Activated CD8-positive, alpha-beta T cell treated with anti-CD3 and anti-CD28 coated beads, Interleukin-2, amount 10 ng/mL, durations not matched to agents 7 days and 5 days (primary cell): Measurements from ENCODE around the gene ZNF521. TPM values are rescaled to one million over a fixed set of nuclear protein-coding genes. Genes with fewer than 3 reads are reported as not detected.
"Not testable (repeated sequence)": the region's sequence is repeated elsewhere in the genome, so short reads cannot be mapped to it uniquely, and the experiment has no call there.

Experiments used
- ATAC-seq: fragments of 150-1000 bp; cut with Tn5 transposase; one replicate; pipeline ENCODE4 v1.10.0; 2021; ENCODE audit warnings: moderate library complexity
- CTCF ChIA-PET: fragments of 350-600 bp; sonication (Branson Sonifier 250); formaldehyde crosslinking; loops from one replicate; lab custom pipeline; 2021; ENCODE audit warnings: antibody characterized with exemption; lab: Charles Lee
- POLR2A ChIA-PET: fragments of 350-600 bp; sonication (Branson Sonifier 250); formaldehyde crosslinking; loops from one replicate; lab custom pipeline; 2021; ENCODE audit warnings: antibody characterized with exemption; lab: Charles Lee
- DNase-seq: peaks from one replicate; pipeline ENCODE4 v3.0.0-alpha.2; 2020
- H3K27ac Mint-ChIP-seq: one replicate; pipeline ENCODE4 v1.8.0; 2021; ENCODE audit warnings: mild to moderate bottlenecking, mixed read lengths
- H3K27me3 Mint-ChIP-seq: one replicate; pipeline ENCODE4 v1.8.0; 2021; ENCODE audit warnings: low read depth, mixed read lengths
- H3K36me3 Mint-ChIP-seq: one replicate; pipeline ENCODE4 v1.8.0; 2021; ENCODE audit warnings: low read depth, mixed read lengths
- H3K4me1 Mint-ChIP-seq: one replicate; pipeline ENCODE4 v1.8.0; 2021; ENCODE audit warnings: low read depth, mixed read lengths
- H3K4me3 Mint-ChIP-seq: one replicate; pipeline ENCODE4 v1.8.0; 2021; ENCODE audit warnings: mild to moderate bottlenecking, mixed read lengths
- H3K9me3 Mint-ChIP-seq: one replicate; pipeline ENCODE4 v1.8.0; 2022; ENCODE audit warnings: mixed read lengths; ENCODE audit not compliant: insufficient read depth
- total RNA-seq, 2 experiments: library from RNA; stranded (reverse); gene quantifications; one replicate each; pipeline ENCODE4 v1.2.3, GENCODE V29; 2021

The ZNF521 gene
- total RNA-seq, 2 experiments from 2014 or later, result not detected

- ATAC-seq (no peak), DNase-seq (no peak)
- Mint-ChIP-seq H3K4me3 (no peak overlapping the region), H3K9me3 (no peaks in the 10 kb centered on the region), H3K27ac (no peak overlapping the region), H3K27me3 (peaks cover 2% of the 10 kb centered on the region), H3K36me3 (no peaks in the 10 kb centered on the region), H3K4me1 (no peaks in the 10 kb centered on the region)
- POLR2A ChIA-PET, result no interaction called here
- CTCF ChIA-PET, result no interaction called here
Measured at GRCh38 chr18:25284281-25284680, 67.7 kb downstream of the ZNF521 start.

- no peaks in the 10 kb centered on the region for H3K36me3 Mint-ChIP-seq
- no peak overlapping the region for H3K4me3 Mint-ChIP-seq
- peaks cover 2% of the 10 kb centered on the region for H3K27me3 Mint-ChIP-seq
- POLR2A ChIA-PET, result no interaction called here
- ATAC-seq (no peak), DNase-seq (no peak)
- no peaks in the 10 kb centered on the region for H3K4me1 Mint-ChIP-seq
- H3K27ac Mint-ChIP-seq, result no peak overlapping the region
- no peaks in the 10 kb centered on the region for H3K9me3 Mint-ChIP-seq
- CTCF ChIA-PET, result no interaction called here
Measured at GRCh38 chr18:25283781-25284180, 68.2 kb downstream of the ZNF521 start.

- Mint-ChIP-seq H3K27me3 (peaks cover 2% of the 10 kb centered on the region), H3K4me1 (no peaks in the 10 kb centered on the region), H3K4me3 (no peak overlapping the region), H3K27ac (no peak overlapping the region), H3K9me3 (no peaks in the 10 kb centered on the region), H3K36me3 (no peaks in the 10 kb centered on the region)
- no peak for ATAC-seq
- no peak for DNase-seq
- ChIA-PET CTCF (no interaction called here), POLR2A (no interaction called here)
Measured at GRCh38 chr18:25282896-25283703, 68.9 kb downstream of the ZNF521 start.

- no peak for DNase-seq
- ATAC-seq, result no peak
- POLR2A ChIA-PET, result no interaction called here
- no peaks in the 10 kb centered on the region for H3K4me1 Mint-ChIP-seq
- H3K4me3 Mint-ChIP-seq, result no peak overlapping the region
- CTCF ChIA-PET, result no interaction called here
- H3K36me3 Mint-ChIP-seq, result no peaks in the 10 kb centered on the region
- no peaks in the 10 kb centered on the region for H3K9me3 Mint-ChIP-seq
- H3K27ac Mint-ChIP-seq, result no peak overlapping the region
- peaks cover 2% of the 10 kb centered on the region for H3K27me3 Mint-ChIP-seq
Measured at GRCh38 chr18:25282282-25282681, 69.7 kb downstream of the ZNF521 start.

GRCh38 chr18:25281556-25281955 is 70.4 kb downstream of the ZNF521 start:
- DNase-seq (no peak), ATAC-seq (no peak)
- Mint-ChIP-seq H3K4me1 (no peaks in the 10 kb centered on the region), H3K36me3 (no peaks in the 10 kb centered on the region), H3K4me3 (no peak overlapping the region), H3K27me3 (peaks cover 2% of the 10 kb centered on the region), H3K9me3 (no peaks in the 10 kb centered on the region), H3K27ac (no peak overlapping the region)
- ChIA-PET CTCF (interaction anchor here (0.9 kb wide), 1 partner anchor 10 kb away, joined by 3 read pairs; no protein-coding TSS in a partner anchor), POLR2A (no interaction called here)

GRCh38 chr18:25279961-25280360 is 72.0 kb downstream of the ZNF521 start:
- no peaks in the 10 kb centered on the region for H3K36me3 Mint-ChIP-seq
- peaks cover 2% of the 10 kb centered on the region for H3K27me3 Mint-ChIP-seq
- H3K4me3 Mint-ChIP-seq, result no peak overlapping the region
- DNase-seq (no peak), ATAC-seq (no peak)
- no peaks in the 10 kb centered on the region for H3K9me3 Mint-ChIP-seq
- CTCF ChIA-PET, result no interaction called here
- POLR2A ChIA-PET, result no interaction called here
- no peaks in the 10 kb centered on the region for H3K4me1 Mint-ChIP-seq
- H3K27ac Mint-ChIP-seq, result no peak overlapping the region

GRCh38 chr18:25279556-25279955 is 72.4 kb downstream of the ZNF521 start:
- DNase-seq (no peak), ATAC-seq (no peak)
- ChIA-PET POLR2A (interaction anchor here (0.6 kb wide), 1 partner anchor 564 kb away, joined by 3 read pairs; no protein-coding TSS in a partner anchor), CTCF (no interaction called here)
- Mint-ChIP-seq H3K36me3 (no peaks in the 10 kb centered on the region), H3K4me1 (no peaks in the 10 kb centered on the region), H3K27me3 (peaks cover 2% of the 10 kb centered on the region), H3K4me3 (no peak overlapping the region), H3K9me3 (no peaks in the 10 kb centered on the region), H3K27ac (no peak overlapping the region)

- H3K36me3 Mint-ChIP-seq, result no peaks in the 10 kb centered on the region
- H3K27me3 Mint-ChIP-seq, result peaks cover 2% of the 10 kb centered on the region
- H3K27ac Mint-ChIP-seq, result no peak overlapping the region
- no peaks in the 10 kb centered on the region for H3K4me1 Mint-ChIP-seq
- ATAC-seq, result no peak
- POLR2A ChIA-PET, result interaction anchor here (0.6 kb wide), 1 partner anchor 565 kb away, joined by 3 read pairs; no protein-coding TSS in a partner anchor
- CTCF ChIA-PET, result no interaction called here
- no peaks in the 10 kb centered on the region for H3K9me3 Mint-ChIP-seq
- no peak for DNase-seq
- H3K4me3 Mint-ChIP-seq, result no peak overlapping the region
Measured at GRCh38 chr18:25279133-25279532, 72.8 kb downstream of the ZNF521 start.

GRCh38 chr18:25278394-25278793 is 73.6 kb downstream of the ZNF521 start:
- no peaks in the 10 kb centered on the region for H3K9me3 Mint-ChIP-seq
- no peaks in the 10 kb centered on the region for H3K36me3 Mint-ChIP-seq
- H3K4me3 Mint-ChIP-seq, result no peak overlapping the region
- H3K27me3 Mint-ChIP-seq, result peaks cover 2% of the 10 kb centered on the region
- ATAC-seq (no peak), DNase-seq (no peak)
- no peak overlapping the region for H3K27ac Mint-ChIP-seq
- CTCF ChIA-PET, result no interaction called here
- no peaks in the 10 kb centered on the region for H3K4me1 Mint-ChIP-seq
- POLR2A ChIA-PET, result no interaction called here

GRCh38 chr18:25275412-25276001 is 76.5 kb downstream of the ZNF521 start:
- no peaks in the 10 kb centered on the region for H3K27me3 Mint-ChIP-seq
- H3K9me3 Mint-ChIP-seq, result no peaks in the 10 kb centered on the region
- H3K36me3 Mint-ChIP-seq, result no peaks in the 10 kb centered on the region
- ChIA-PET CTCF (no interaction called here), POLR2A (no interaction called here)
- DNase-seq (no peak), ATAC-seq (no peak)
- no peak overlapping the region for H3K4me3 Mint-ChIP-seq
- H3K27ac Mint-ChIP-seq, result no peak overlapping the region
- H3K4me1 Mint-ChIP-seq, result no peaks in the 10 kb centered on the region

GRCh38 chr18:25274926-25275325 is 77.0 kb downstream of the ZNF521 start:
- H3K4me1 Mint-ChIP-seq, result no peaks in the 10 kb centered on the region
- no peak overlapping the region for H3K27ac Mint-ChIP-seq
- no peak for ATAC-seq
- H3K27me3 Mint-ChIP-seq, result no peaks in the 10 kb centered on the region
- H3K36me3 Mint-ChIP-seq, result no peaks in the 10 kb centered on the region
- POLR2A ChIA-PET, result no interaction called here
- H3K9me3 Mint-ChIP-seq, result no peaks in the 10 kb centered on the region
- CTCF ChIA-PET, result no interaction called here
- no peak for DNase-seq
- H3K4me3 Mint-ChIP-seq, result no peak overlapping the region

GRCh38 chr18:25266931-25267527 is 84.9 kb downstream of the ZNF521 start:
- H3K36me3 Mint-ChIP-seq, CTCF ChIA-PET, H3K4me3 Mint-ChIP-seq: not testable (repeated sequence)

More at GRCh38 chr18:25266931-25267527, 84.9 kb downstream of the ZNF521 start:
- H3K9me3 Mint-ChIP-seq, ATAC-seq, POLR2A ChIA-PET, DNase-seq, H3K27me3 Mint-ChIP-seq, H3K27ac Mint-ChIP-seq, H3K4me1 Mint-ChIP-seq: not testable (repeated sequence)
